Measurements from ENCODE around the gene ARHGAP19.

ARHGAP19 gene, protein sequence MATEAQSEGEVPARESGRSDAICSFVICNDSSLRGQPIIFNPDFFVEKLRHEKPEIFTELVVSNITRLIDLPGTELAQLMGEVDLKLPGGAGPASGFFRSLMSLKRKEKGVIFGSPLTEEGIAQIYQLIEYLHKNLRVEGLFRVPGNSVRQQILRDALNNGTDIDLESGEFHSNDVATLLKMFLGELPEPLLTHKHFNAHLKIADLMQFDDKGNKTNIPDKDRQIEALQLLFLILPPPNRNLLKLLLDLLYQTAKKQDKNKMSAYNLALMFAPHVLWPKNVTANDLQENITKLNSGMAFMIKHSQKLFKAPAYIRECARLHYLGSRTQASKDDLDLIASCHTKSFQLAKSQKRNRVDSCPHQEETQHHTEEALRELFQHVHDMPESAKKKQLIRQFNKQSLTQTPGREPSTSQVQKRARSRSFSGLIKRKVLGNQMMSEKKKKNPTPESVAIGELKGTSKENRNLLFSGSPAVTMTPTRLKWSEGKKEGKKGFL

DNA sequence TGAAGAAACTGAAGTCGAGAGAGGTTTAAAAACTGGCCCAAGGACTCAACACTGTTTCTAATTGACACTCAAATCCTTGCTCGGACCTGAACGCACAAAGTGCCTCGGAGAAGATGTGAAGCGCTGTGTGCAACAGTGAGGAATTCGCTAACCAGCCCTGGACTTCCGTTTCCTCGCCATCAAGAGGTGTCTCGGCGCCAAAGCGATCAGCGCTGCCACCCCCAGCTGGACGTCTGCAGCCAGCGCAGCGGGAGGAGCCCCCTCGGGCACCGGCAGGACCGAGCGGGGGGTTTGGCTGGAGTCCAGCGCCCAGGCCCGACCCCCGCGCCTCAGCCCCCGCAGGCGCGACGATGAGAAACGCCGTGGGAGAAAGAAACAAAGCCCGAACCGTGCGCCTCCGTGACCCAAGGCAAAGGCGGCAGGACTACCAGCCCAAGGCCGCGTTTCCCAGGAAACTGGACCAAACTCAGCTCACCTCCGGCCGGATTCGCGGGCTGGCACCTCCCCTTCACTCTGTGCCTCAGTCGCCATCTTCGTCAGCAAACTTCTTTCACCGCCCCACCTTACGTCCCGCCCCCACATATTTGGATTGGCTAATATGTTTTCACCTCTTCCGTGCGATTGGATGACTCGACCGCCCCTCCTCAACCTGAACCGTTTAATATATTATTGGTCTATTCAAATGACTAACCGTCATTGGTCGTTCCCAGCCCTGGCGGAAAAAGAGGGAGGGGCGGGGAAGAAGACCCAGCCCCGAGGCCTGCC lies at the start of gene ARHGAP19:
Gene ARHGAP19 (minus strand): TSS at position 541 of the 765 bp plus-strand sequence. CDS start 10 bp downstream, at position 531.
- peak; percentile 88 to 97 for DNase-seq

- DNase-seq, result no peak
Measured at GRCh38 chr10:97341416-97341815, 49.0 kb upstream of the ARHGAP19 start.

- no peak for DNase-seq
Measured at GRCh38 chr10:97338041-97338440, 45.6 kb upstream of the ARHGAP19 start.

GRCh38 chr10:97336942-97337831 lies 44.8 kb upstream of the ARHGAP19 start:
- DNase-seq, result no peak

- DNase-seq, result no peak
Measured at GRCh38 chr10:97336446-97336845, 44.0 kb upstream of the ARHGAP19 start.

DNA sequence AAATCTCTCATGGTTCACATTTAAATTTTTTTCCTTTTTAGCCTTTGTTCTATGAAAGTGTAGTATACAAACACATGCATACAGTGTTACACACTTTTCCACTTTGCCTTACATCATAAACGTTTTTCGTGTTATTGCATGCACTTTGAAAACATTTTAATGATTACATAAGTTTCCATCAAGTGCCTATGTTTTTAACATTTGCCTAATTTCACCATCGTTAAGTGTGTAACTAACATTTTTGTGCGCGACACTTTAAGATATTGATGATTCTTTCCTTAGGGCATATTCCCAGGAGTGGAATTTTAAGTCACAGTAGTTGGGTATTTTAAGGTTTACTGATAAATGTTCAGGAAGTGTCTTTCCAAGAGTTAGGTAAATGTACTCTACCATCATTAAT lies 43.6 kb upstream of the ARHGAP19 start:
- no peak for DNase-seq

GRCh38 chr10:97335188-97335619 lies 42.8 kb upstream of the ARHGAP19 start:
- no peak for DNase-seq

DNA sequence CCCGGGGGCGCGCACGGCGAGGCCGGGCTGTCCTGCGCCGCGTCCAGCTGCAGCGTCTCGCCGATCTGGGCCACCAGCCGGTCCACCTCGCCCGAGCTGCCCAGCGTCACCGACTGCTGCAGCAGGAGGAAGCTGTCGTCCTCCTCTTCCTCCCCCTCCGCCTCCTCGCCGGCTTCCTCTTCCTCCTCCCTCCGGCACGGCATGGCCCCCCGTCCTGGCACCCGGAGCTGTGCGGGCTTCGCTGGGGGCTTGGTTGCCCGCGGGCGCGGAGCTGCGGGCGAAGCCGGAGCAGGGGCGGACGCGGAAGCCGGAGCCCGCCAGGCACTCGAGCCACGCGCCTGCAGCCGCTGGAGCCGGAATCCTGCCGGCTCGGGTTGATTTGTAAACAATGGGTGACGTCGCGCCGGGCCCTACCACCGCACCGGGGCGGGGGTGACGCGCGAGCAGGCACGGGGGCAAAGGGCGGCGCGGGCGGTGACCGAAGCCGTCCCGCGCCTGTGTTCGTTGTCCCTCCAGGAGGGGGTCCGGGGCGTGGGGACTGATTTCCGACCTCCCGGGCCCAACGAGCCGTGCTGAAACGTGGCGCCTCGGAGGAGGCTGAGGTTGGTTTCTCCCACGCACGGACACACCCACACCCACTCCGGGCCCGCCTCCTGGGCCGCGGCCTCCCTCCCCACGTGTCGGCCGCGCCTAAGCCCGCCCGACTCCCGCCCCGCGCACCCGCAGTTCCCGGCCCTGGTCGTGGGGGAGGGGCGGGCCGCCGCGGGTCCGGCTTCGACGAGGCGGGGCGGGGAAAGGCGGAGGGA lies 42.1 kb upstream of the ARHGAP19 start, which contains the start of gene FRAT2:
Gene FRAT2 (minus strand): TSS at position 360 of the 806 bp plus-strand sequence. CDS start 157 bp downstream, at position 203.
- peak; percentile 27 to 72 for DNase-seq

GRCh38 chr10:97333601-97334369 lies 41.3 kb upstream of the ARHGAP19 start:
- DNase-seq, result no peak

DNA sequence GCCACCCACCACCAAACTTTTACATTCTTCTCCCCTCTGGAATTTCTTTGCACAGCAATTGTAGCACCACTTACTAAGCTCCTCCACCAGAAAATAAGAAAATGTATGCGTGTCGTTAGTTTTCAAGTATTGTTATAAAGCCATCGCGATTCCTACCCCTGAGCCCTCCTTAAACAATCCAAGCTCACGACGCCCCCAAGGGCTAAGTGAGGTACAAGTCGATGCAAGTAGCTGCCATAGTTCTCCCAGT lies 40.8 kb upstream of the ARHGAP19 start:
- no peak for DNase-seq

GRCh38 chr10:97332591-97333350 lies 40.3 kb upstream of the ARHGAP19 start:
- DNase-seq, result no peak

GRCh38 chr10:97331153-97331703 lies 38.8 kb upstream of the ARHGAP19 start:
- DNase-seq, result no peak

DNA sequence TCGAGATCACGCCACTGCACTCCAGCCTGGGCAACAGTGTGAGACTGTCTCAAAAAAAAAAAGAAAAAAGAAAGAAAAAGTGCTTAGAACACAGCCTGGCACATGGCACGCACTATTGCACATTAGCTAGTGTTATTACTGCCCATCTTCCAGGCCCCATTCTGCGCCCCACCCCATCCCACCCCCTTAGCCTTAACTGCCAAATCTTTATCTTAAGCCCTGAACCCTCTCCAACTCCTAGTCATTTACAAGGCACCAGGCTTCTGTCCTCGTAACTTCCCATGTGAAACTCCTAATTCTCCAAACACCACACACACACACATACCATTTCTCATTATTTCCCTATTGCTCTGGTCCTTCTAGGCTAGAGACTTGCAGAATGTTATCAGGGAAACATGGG lies 37.3 kb upstream of the ARHGAP19 start:
- DNase-seq, result no peak

DNA sequence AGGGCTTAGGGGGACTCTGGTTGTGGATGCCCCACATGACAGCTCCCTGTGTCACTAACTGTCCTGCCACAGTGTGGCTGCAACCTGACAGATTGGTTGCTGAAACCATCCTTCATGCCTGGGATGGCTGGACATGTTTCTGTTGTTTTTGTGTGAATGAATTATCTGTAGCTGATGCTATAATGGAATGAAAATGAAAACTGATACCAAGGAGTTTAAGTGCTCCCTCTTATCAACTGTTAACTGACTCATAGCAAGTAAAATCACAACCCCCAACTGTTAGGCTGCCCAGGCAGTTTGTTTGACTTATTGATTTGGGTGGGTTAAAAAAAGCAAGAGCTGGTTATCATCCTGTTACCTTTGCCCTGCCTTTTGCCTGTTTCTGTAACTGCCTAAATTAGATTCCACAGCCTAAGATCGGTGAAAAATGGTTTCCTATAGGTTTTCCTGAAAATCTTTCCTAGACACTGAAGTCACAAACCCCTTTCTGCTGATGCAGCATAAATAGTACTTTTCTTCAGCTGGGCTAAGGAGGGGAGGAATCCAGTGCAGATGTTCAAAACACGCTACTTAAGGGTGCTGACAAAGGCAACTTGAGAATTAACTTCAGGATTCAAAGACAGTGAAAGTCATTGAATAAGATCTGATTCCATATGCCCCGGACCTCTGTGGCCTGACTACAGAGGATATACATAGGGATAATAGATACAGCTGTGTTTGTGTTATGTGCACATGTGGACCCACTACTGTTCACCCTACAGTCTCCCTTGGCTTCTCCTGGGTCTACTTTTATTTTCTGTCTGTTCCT lies 36.4 kb upstream of the ARHGAP19 start:
- DNase-seq, result no peak

GRCh38 chr10:97327348-97328294 lies 35.2 kb upstream of the ARHGAP19 start:
- no peak for DNase-seq

DNA sequence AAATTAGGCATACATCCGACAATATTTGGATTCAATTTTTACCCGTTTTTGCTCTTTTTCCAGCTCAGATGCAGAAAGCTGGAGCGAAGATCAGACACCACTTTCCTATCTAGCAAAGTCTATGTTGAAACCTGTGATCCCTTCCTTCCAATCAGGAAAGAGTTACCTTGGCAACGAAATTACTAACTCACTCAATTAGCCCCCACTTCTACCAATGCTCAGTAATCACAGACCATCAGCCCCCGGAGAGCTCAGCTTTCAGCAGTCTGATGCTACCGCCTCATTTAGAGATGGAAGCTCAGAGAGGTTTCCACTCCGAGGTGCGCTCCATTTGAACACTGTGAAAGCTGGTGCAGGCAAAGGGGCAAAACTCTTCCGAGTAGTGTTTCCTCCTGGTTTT lies 33.3 kb upstream of the ARHGAP19 start:
- DNase-seq, result no peak

GRCh38 chr10:97323501-97323900 lies 31.1 kb upstream of the ARHGAP19 start:
- no peak for DNase-seq

GRCh38 chr10:97321804-97322190 lies 29.4 kb upstream of the ARHGAP19 start:
- no peak for DNase-seq

Data from cerebellar nuclear complex (tissue), 1 donor.